ENCODE measurements around the gene SDCCAG8. TPM values are rescaled to one million over a fixed set of nuclear protein-coding genes. Genes with fewer than 3 reads are reported as not detected.

The SDCCAG8 gene
- polyA plus RNA-seq, 1 experiment = 34.1 TPM

GRCh38 chr1:243490748-243491686 is 235.2 kb downstream of the SDCCAG8 start:
- no peak for TF ChIP-seq CTCF (IDR thresholded peaks at IDR 0.05; ENCODE audit: low read depth, low read length)
- DNase-seq (ENCODE audit: low read depth, low spot score) = peak; percentile 59
- Histone ChIP-seq H3K27ac (ENCODE audit: low read depth, low read length) (peak overlapping the region; percentile 43), H3K27me3 (ENCODE audit: control insufficient read depth, insufficient read depth, low read length) (no peaks in the 10 kb centered on the region), H3K9me3 (ENCODE audit: control insufficient read depth, insufficient read depth, low read length) (peaks cover 5% of the 10 kb centered on the region; the same call in 1 of the 2 replicates), H3K4me3 (ENCODE audit: low read depth, low read length) (no peak overlapping the region)
- CTCF ChIA-PET = interaction anchor here (1.0 kb wide), 1 partner anchor 158 kb away, joined by 6 read pairs; no protein-coding TSS in a partner anchor
- POLR2A ChIA-PET = interaction anchor here (0.5 kb wide), 1 partner anchor 223 kb away, joined by 4 read pairs; no protein-coding TSS in a partner anchor

- no peak overlapping the region for H3K4me3 ChIP-seq (ENCODE audit: low read depth, low read length)
- H3K27ac ChIP-seq (ENCODE audit: low read depth, low read length) = no peak overlapping the region
- TF ChIP-seq CTCF (IDR thresholded peaks at IDR 0.05; ENCODE audit: low read depth, low read length) = no peak
- no peak for DNase-seq (ENCODE audit: low read depth, low spot score)
- CTCF ChIA-PET = interaction anchor here (1.4 kb wide), 1 partner anchor 17 kb away, joined by 3 read pairs; no protein-coding TSS in a partner anchor
- POLR2A ChIA-PET = no interaction called here
- H3K27me3 ChIP-seq (ENCODE audit: control insufficient read depth, insufficient read depth, low read length) = no peaks in the 10 kb centered on the region
- H3K9me3 ChIP-seq (ENCODE audit: control insufficient read depth, insufficient read depth, low read length) = peaks cover 11% of the 10 kb centered on the region; the same call in 1 of the 2 replicates
Observed at GRCh38 chr1:243493156-243494129, 237.6 kb downstream of the SDCCAG8 start.

GRCh38 chr1:243494741-243495431 is 239.0 kb downstream of the SDCCAG8 start:
- H3K4me3 ChIP-seq (ENCODE audit: low read depth, low read length) = no peak overlapping the region
- no peak for DNase-seq (ENCODE audit: low read depth, low spot score)
- CTCF ChIA-PET = interaction anchor here (1.2 to 1.4 kb wide), 2 partner anchors 18 to 26 kb away, joined by 3 read pairs; no protein-coding TSS in a partner anchor
- POLR2A ChIA-PET = no interaction called here
- peaks cover 11% of the 10 kb centered on the region; the same call in 1 of the 2 replicates for H3K9me3 ChIP-seq (ENCODE audit: control insufficient read depth, insufficient read depth, low read length)
- TF ChIP-seq CTCF (IDR thresholded peaks at IDR 0.05; ENCODE audit: low read depth, low read length) = no peak
- no peak overlapping the region for H3K27ac ChIP-seq (ENCODE audit: low read depth, low read length)
- no peaks in the 10 kb centered on the region for H3K27me3 ChIP-seq (ENCODE audit: control insufficient read depth, insufficient read depth, low read length)

GRCh38 chr1:243495442-243496186 is 239.8 kb downstream of the SDCCAG8 start:
- Histone ChIP-seq H3K27me3 (ENCODE audit: control insufficient read depth, insufficient read depth, low read length) (no peaks in the 10 kb centered on the region), H3K4me3 (ENCODE audit: low read depth, low read length) (no peak overlapping the region), H3K9me3 (ENCODE audit: control insufficient read depth, insufficient read depth, low read length) (peaks cover 11% of the 10 kb centered on the region; the same call in 1 of the 2 replicates), H3K27ac (ENCODE audit: low read depth, low read length) (peak overlapping the region; percentile 68)
- ChIA-PET POLR2A (interaction anchor here (1.5 kb wide), 1 partner anchor 73 kb away, joined by 3 read pairs; no protein-coding TSS in a partner anchor), CTCF (interaction anchor here (1.2 kb wide), 1 partner anchor 26 kb away, joined by 3 read pairs; no protein-coding TSS in a partner anchor)
- TF ChIP-seq CTCF (IDR thresholded peaks at IDR 0.05; ENCODE audit: low read depth, low read length) = no peak
- no peak for DNase-seq (ENCODE audit: low read depth, low spot score)
